ENCODE results near the gene THADA.
"Not testable (repeated sequence)": the region's sequence is repeated elsewhere in the genome, so short reads cannot be mapped to it uniquely, and the experiment has no call there.

THADA gene

DNA sequence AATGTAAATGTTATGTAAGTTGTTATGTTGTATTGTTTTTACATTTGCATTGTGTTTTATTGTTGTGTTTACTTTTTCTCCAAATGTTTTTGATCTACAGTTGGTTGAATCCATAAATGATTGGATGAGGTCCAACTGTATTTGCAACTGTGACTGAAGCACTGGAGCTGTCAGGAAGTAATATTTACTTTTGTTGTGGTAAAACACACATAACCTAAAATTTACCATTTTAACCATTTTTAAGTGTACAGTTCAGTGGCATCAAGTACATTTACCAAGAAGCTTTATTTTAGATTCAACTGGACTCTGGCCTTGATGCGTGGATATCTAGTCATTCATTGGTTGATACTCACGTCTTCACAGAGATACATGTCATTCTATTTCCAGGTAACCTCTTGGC is 181.8 kb downstream of the THADA start:
- no peak for DNase-seq (ENCODE audit: low spot score)

DNA sequence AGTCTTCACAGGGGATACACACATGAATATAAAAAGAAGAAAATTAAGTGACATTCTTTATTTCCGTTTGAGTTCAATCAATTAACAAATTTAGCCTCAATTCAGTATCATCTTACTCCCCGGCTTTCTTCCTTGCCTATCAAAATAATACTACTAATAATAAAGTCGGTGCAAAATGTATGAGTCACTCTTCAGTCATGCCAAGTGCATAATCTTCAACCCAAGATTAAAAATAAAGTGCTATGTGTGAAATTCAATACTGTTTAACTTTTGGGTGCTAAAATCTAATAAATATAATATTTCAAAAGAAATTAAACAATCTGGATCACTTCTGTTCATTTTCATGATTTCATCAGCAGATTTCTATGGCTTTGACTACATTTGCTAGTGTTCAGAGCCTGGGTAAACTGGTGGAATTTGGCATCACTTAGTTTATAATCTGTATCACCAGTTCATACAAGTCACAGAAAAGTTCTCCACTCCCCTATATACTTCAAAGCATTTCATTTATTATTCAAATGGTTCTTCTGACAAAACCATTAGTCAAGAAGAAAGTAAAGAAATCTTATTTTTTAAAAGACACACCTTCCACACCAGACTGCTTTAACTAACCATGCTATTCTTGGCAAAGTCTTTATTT is 183.6 kb downstream of the THADA start:
- no peak for DNase-seq (ENCODE audit: low spot score)

DNA sequence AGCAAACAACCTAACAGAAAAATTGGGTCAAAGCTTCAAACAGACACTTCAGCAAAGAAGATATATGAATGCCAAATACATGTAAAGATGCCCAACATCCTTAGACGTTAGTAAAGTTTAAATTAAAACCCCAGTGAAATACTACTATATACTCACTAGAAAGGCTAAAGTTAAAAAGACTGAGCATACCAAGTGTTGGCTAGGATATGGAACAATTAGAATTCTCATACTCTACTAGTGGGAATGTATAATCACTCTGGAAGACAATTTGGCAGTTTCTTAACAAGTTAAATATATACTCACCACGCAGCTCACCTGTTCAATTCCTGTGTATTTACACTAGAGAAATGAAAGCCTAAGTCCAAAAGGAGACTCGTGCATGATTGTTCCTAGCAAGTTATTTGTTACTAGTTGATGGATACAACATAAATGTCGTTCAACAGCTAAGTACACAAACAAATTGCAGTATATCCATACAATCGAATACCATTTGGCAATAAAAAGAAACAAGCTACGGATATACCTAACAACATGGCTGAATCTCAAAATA is 185.7 kb downstream of the THADA start:
- DNase-seq (ENCODE audit: low spot score) = no peak

DNA sequence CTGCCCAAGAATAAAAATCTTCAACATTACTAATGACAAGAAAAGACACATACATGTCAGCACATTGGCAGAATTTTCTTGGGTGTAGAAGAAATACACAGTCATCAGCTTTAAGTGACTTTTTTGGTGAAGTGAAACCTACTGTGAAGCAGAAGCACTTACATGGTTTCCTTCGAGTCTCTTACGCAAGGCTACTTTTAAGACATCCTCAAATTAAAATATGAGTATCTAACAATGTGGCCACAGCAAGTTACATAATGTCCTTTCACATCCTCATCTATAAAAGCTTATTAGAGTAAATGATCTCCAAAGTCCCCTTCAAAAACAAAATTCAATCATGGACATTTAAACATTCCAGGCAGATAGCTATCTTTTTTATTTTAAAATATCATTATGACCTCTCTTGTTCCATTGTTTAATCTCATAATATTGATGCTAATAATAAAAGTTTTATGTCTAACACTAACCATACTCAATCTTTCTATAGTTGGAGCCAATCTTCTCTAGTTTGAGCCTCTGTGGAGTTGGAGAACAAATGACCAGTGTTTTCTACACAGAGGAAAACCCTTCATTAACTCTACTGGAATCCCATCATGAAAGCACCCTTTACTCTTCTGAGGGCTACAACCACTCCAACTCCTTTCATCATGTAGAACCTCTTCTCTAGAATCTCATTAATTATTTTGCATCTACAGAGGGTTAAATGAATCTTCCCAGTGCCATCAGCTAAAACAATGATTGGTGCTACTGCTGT is 187.3 kb downstream of the THADA start:
- no peak for DNase-seq (ENCODE audit: low spot score)

DNA sequence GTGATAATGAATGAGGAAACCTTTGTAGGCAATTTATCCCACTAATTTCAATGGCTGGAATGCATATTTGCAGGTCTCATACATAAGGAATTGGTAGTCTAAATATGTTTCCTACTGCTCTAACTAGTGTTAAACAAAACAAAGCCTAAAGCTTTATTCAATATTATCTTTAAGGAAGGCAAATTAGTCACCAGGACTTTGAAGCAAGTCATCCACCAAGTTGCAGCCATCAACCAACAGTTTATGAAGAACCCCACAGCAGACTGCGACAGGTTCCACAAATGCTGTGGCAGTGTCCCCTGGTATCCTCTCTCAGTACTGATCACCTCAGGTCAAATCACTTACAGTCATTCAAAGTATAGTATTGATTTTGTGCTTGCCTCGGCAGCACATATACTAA is 187.9 kb downstream of the THADA start:
- DNase-seq (ENCODE audit: low spot score) = no peak

DNA sequence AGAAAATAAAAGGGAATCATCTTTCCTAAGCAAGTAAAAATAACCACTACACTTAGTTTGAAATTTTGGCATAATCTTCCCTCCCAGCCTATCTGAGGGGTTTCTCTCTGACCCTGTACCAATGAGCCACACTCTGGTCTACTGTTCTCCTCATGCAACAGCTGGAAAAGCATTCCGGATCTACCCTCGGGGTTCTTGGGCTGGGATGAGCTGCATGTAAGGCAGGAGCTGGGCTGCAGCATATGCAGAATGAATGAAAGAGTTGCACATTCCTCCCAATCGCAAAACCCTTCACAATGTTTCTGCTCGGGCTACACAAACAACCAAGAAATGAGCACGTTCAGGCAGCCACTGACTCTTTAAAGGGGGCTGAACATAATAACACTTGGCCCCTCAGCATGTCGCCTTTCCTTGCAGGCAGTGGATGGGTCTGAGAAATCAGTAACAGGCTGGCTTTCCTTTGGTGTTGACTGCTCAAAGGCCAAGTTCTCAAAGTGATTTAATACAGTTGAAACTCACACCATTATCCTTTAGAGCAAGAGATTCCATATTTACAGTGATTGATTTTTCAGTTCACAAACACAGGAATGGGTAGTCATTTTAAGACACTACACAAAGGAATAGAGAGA is 189.1 kb downstream of the THADA start:
- DNase-seq (ENCODE audit: low spot score) = no peak

DNA sequence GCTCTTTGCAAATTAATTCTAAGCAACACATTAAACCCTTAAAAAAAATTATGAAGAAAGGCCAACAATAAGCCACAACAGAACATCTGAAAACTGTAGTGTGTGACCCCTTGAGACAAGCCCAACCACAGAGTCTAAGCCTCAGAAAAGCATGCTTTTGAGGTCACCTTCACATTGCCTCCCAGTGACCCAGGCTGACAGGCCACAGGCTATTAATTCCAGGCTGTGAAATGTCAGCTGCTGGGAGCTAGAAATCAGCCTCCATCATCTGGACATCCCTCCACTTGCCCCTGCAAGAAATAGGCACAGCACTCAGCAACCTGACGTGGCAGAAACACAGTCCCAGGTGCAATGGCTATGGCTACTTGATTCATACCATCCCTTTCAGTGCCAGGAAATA is 190.0 kb downstream of the THADA start:
- DNase-seq (ENCODE audit: low spot score) = no peak

DNA sequence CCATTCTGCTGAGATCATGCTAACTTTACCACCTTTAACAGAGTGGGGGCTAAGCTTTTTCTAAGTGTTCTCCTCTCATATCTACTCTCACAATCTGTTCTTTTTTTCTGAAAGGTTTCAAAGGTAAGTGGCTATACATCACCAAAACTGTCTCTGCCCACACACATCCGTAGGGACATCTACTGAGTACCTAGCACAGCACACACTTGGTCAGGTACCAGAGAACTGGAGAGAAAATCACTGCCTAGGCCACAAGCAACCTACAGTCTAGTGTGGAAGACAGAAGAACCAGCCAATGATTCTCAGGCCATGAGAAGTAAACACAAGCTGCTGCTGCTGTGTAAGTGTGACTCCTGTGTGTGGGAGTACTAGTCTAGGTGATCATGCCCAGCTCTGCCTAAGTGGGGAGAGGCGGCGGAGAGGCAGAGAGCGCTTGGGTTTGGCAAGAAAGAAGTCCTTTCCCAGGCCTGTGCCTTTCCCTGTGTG is 193.3 kb downstream of the THADA start:
- no peak for DNase-seq (ENCODE audit: low spot score)

DNA sequence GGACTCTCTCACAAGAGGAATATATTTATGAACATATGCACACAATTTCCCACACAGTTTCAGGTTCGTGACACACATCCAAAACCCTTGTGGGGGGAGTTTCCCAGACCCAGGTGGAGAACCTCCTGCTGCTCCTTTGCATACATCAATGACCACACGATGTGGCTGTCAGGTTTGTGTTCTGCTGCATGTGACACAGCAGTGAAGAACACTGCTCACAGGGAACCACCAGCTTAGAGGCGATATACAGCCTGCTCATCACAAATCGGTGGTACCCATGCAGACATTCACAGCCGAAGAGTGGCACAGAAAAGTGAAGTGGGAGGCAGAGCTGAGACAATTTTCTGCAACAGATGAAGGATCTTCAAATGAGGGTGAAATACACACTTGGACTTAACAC is 193.8 kb downstream of the THADA start:
- DNase-seq (ENCODE audit: low spot score) = no peak

DNA sequence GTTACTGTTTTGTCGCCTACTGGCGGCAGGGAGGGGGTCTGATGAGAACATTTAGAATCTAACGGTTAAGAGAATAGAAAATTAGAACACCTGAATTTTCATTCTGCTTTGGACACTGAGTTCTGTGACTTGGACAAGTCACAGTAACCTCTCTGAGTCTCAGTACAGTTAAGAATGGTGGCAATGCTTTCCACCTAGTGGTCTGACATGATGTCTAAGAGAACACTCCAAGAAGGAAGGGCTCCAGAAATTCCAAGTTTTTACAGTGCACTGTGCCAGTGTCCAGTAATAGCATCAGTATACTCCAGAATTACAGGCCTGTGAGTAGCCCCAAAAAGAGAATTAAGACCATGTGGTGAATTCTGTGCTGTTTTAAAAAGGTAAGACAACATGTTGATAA is 195.3 kb downstream of the THADA start:
- DNase-seq (ENCODE audit: low spot score) = no peak

DNA sequence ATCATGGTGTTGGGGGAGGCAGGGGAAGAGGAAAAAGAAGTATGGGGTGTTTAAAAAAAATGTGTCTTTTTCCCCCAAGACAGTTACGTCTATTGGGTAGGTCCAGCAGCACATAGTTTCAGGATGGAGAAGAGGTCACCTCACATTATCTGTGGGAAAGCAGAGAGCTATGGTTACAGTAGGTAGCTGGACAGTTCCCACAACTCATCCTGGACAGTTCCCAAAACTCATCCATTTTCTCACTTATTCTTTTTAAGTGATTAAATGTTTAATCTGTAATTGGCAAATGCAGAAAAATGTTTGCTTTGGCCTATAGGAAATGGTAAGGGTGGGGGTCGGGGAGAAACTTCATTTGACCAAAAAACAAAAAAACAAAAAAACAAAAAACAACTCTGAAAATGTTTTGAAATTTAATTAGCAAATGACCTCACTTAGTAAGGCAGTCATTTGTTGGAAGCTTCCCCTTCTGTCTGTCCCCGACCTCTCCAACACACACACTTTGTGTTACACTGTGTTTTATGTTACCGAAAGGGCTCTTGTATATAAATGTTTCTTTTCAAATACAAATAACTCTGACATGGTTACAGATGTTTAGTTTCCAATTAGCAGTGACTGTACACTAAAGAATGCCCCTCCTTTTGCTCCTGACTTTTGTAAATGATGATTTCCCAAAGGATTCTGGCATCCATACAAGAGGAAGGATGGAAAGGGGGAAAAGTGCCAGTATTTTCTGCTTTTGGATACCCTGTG is 196.1 kb downstream of the THADA start:
- no peak for DNase-seq (ENCODE audit: low spot score)

DNA sequence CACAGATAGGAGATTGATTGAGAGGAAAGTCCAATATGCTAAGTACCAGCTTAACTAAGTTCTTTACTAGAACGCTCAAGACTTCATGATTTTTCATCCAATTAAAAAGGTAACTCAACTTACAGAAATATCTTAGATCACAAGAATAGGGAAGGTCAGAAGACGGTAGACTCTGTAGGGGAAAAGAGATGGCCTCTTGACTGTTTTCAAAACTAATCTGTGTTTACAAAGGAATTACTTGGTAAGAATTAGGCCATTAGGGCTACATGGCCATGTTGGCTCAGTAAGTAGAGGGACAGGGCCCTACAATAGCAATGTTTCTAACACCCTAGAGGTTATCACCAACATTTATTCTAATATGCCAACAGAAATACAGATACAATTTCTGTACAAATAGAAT is 196.7 kb downstream of the THADA start:
- no peak for DNase-seq (ENCODE audit: low spot score)

DNA sequence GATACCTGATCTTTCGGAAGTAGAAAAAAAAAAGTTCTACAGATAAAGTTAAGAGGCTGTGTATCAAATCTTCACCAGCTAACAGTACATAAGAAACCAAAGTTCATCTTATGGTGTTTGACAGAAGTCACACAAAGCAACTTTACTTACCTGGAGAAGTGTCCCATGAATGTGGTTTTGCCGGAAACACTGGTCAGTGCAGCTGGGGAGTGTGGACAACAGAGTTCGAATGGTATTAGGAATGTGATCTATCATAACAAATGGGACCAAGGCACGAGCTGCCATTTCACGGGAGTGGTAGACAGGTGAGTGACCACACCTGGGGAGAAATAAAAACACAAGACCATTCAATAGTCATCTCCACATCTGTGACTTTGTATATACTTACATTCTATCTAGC is 198.0 kb downstream of the THADA start:
- DNase-seq (ENCODE audit: low spot score) = no peak

DNA sequence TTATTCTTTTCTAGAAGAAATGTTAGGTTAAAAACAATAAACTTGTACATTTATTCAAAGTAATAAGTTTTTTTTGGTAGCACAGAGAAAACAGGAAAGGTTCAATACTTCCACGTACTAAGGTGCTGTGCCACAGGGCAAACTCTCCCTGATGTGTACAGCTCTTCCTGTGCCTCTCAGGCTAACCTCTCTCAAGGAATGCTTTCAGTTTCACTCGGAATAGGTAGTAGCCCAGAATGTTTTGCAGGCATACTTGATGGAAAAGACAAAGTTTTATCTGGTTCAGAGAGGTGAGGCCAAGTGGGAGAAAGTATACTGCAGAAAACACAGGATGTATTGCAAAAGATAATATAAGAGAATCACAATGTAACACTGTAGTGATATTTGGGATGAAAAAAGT is 198.4 kb downstream of the THADA start:
- no peak for DNase-seq (ENCODE audit: low spot score)

DNA sequence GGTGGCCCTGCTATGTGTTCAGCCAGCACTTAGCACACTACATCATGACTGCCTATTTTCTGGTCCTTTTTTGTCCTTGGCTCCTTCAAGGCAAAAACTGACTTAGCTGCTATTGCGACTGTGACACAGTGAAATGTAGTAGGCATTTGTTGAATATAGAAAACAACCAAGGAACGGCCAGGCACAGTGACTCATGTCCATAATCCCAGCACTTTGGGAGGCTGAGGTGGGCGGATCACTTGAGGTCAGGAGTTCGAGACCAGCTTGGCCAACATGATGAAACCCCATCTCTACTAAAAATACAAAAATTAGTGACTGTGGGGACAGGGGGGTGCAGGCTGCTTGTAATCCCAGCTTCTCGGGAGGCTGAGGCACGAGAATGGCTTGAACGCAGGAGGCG is 199.5 kb downstream of the THADA start:
- not testable (repeated sequence) for DNase-seq (ENCODE audit: low spot score)

DNA sequence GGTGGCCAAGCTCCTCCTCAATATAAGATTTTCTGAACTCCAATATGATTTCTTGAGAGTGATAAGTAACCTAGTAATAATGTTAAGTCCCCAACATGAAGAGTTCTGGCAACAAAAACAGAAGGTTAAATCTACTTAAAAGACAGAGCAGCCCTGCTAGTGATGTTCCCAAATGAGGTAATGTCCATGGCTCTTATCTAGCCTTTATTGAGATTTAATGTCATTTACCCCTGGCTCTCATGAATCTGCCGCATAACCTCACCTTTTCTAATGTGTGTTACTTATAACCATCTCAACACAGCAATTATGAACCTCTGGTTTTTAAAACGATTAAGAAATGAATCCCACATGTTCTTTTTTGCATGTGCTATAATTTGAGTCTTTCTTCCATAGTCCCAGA is 201.9 kb downstream of the THADA start:
- no peak for DNase-seq (ENCODE audit: low spot score)

DNA sequence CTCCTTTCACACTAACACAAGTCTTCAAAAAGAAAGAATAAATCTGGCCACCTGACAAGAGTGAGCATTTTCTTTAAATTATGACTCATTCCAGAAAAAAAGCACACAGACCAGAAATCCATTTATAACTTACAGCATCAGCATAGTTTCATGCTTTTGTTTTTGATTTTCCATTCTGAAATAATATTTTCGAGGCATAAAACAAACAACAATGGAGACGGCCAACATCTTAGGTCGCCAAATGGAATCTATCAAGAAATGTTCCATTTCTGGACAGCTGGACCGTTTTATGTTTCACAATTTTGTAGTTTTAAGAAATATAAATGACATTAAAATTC is 204.0 kb downstream of the THADA start:
- no peak for DNase-seq (ENCODE audit: low spot score)

DNA sequence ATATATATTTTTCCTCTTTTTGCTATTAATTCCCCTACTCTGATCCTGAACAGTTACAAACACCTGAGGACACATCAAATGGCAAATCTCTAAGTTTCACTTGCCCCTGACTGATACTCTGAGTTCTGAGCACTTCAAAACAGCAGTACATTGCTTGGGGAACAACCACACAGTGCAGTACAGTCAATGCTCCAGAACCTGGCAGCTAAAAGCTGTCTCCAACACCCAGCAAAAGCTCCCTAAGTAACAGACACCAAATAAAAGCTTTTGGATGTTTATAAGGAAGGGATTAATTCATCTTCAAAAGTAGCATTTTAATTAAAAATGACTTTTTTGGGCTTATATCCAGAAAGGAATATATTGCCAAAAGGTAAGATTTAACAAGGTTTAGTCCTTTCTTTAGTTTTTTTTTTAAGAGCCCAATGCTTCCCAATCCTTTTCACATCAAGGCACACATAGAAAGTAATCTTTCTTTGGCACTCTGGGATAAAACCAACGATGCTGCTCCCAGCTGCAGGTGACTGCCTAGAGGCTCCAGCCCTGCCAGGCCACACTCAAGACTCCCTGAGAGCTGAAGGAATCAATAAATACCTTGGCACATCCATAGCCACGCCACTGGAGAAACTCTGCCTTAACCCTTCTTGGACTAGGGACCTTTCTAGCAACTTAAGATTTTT is 204.5 kb downstream of the THADA start:
- DNase-seq (ENCODE audit: low spot score) = no peak

DNA sequence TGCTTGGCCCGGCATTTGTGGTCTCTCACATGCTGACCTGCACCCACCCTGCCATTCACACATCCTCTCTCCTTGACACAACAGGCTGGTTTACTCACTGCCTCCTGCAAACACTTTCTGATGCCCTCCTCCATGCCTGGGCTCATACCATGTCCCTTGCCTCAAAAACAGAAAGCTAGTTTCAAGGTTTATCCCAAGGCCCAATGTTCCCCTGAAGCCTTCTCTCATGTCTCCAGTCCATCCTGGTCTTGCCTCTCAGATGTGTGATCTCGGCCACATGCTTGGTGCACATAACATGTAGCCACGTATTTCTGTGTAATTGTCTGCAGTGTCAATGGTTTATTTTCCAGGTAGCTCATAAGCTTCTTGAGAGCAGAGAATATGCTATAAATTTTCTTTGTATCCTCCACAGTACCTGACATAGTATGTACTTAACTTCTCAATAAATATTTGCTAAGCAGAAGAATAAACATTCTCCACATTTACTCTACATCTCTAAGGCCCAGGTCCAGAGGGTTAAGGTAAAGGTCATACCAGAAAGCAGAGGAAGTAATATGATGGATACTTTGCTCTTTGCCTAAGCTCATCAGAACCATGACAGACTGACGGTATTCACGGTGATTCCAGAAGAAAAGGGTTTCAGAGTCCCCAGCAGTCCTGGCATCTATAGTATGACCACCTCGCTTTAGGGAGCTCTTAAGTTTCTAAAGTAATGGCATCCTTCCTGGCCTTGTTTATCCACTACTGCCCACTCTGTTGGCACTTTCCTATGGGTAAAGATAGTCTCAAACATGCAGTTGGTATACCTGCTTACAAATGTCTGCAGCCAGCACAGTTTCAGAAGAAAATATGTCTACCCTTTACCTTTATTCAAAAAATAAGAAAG is 206.0 kb downstream of the THADA start:
- DNase-seq (ENCODE audit: low spot score) = peak; percentile 17

DNA sequence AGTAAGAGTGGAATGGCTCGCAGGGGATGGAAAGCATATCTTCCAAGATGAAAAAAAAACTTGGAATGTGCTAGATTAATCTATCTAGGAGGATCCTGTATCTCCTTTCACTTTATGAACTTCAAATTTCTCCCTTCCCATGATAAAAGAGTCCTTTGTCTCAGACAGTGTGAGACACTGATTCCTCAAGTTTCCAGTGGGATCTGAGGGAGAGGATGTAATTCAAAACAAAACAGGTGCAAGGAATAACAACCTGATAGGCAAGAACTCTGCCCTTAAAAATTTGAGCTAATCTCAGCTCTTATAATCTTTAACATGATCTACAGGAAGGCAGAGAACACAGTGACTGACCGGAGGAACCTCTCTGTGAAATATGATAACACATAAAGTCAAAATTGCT is 207.5 kb downstream of the THADA start:
- no peak for DNase-seq (ENCODE audit: low spot score)
